Thyroid gland (tissue), 4 donors: ENCODE data around the gene TMEM81. TPM values are rescaled to one million over a fixed set of nuclear protein-coding genes. Genes with fewer than 3 reads are reported as not detected.

ENCODE experiments used
- DNase-seq, 2 donors: peaks; one replicate each; pipeline ENCODE4 v3.0.0-alpha.2; 2019
- H3K27ac ChIP-seq, 3 donors: fragments of 200-600 bp; sonication (generic); 1 replicate in 2 of 3; 2 replicates in 1 of 3; pipeline ENCODE4 v1.5.1; 2016 to 2019; ENCODE audit warnings: mild to moderate bottlenecking in 1 of 3, moderate library complexity in 1 of 3
- H3K27me3 ChIP-seq: fragments of 200-600 bp; sonication (generic); one replicate; pipeline ENCODE4 v1.5.1; 2019
- H3K36me3 ChIP-seq, 2 donors: fragments of 200-600 bp; sonication (generic); one replicate each; pipeline ENCODE4 v1.5.1; 2016 to 2019
- H3K4me1 ChIP-seq, 2 donors: fragments of 200-600 bp; sonication (generic); one replicate each; pipeline ENCODE4 v1.5.1; 2017 to 2019
- H3K4me3 ChIP-seq, 3 donors: fragments of 200-600 bp; sonication (generic); replicated peaks in 1 of 3; 1 replicate in 2 of 3; 2 replicates in 1 of 3; pipeline ENCODE4 v1.5.1; 2016; ENCODE audit warnings: mild to moderate bottlenecking in 1 of 3
- H3K9me3 ChIP-seq: fragments of 200-600 bp; sonication (generic); one replicate; pipeline ENCODE4 v1.5.1; 2017
- CTCF ChIP-seq, 6 experiments: fragments of 200-600 bp in 3 of 6; fragments of 450-650 bp in 3 of 6; sonication (generic) in 3 of 6; IDR thresholded peaks; one replicate each; pipeline ENCODE4 v1.5.1; 2016 to 2019; ENCODE audit warnings: antibody characterized with exemption in 6 of 6, mild to moderate bottlenecking in 2 of 6, inconsistent platforms in 1 of 6, moderate library complexity in 1 of 6
- POLR2A ChIP-seq, 2 donors: fragments of 450-650 bp; IDR thresholded peaks; one replicate each; pipeline ENCODE4 v1.6.1; 2017; ENCODE audit warnings: antibody characterized with exemption in 2 of 2, mild to moderate bottlenecking in 2 of 2, moderate library complexity in 1 of 2
- WGBS, 2 donors: methylation state at CpG; one replicate each; pipeline ENCODE4 v1.1.5; 2017; 5-methylcytosine and 5-hydroxymethylcytosine counted together
- intact Hi-C: fragments of 100-400 bp; cut with DNase I; formaldehyde crosslinking; loops from one replicate; pipeline ENCODE4 v1.15.1; 2023
- total RNA-seq, 4 donors: library from RNA; depleted of rRNA; stranded (reverse); fragments of >200 nt; gene quantifications; one replicate each; pipeline ENCODE4 v1.2.3, GENCODE V29; 2016

The TMEM81 gene
- total RNA-seq, 4 donors from 2014 or later = 0.59 to 3.9 (median 1.5) TPM

DNA sequence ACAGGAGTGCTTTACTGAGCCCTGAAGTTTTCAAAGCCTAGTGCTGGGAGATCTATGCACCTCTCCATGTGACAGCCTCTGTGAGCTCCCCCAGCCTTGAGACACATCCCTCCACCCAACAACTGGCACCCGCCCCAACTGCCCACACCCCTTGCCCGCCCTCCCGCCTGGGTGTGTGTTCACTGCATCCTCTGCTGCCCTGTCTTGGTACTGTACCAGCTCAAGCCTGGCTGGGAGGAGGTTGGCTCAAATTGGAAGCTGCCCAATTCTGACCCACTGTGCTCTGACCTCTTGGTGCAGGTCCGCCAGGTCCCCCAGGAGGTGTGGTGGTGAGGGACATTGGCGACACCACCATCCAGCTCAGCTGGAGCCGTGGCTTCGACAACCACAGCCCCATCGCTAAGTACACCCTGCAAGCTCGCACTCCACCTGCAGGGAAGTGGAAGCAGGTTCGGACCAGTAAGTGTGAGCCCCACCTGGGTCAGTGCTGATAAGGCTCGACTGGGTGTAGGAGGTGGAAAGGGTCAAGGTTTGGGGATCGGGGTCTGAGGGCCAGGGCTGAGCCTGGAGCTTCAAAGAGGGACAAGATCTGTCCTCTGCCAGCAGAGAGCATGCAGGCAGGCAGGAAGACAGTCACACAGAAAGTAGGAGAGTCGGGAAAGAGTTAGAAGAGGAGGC, 18.0 kb downstream of the TMEM81 start:
- Histone ChIP-seq H3K4me3 (no peak overlapping the region), H3K27ac (no peak overlapping the region), H3K9me3 (no peaks in the 10 kb centered on the region), H3K27me3 (no peaks in the 10 kb centered on the region), H3K4me1 (peaks cover 4 to 8% of the 10 kb centered on the region in 2 donors), H3K36me3 (no peaks in the 10 kb centered on the region)
- 58 to 72% methylated on average over 11 to 13 of the region's 13 CpGs for WGBS, 2 donors
- intact Hi-C loops = no loop called here
- DNase-seq = no peak
- TF ChIP-seq CTCF (IDR thresholded peaks at IDR 0.05) (no peak), POLR2A (IDR thresholded peaks at IDR 0.05) (no peak)

DNA sequence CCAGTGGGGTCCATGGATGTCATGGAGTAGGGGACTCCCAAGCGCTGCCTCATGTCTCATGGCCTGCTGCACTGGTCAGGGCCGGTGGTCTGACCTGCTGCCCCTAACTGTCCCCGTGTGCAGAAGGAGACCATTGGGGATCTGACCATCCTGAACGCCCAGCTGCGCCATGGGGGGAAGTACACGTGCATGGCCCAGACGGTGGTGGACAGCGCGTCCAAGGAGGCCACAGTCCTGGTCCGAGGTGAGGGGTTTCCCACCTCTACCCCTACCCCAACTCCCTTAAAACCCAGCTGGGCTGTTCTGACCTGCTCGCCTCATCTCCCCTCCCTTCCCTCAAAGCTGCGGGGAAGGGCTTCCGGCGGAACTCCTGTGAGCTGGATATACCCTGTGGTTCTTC, 18.6 kb downstream of the TMEM81 start:
- 84 to 87% methylated on average over 9 to 14 of the region's 14 CpGs for WGBS, 2 donors
- TF ChIP-seq POLR2A (IDR thresholded peaks at IDR 0.05) = no peak
- TF ChIP-seq CTCF (IDR thresholded peaks at IDR 0.05) = no peak
- Histone ChIP-seq H3K36me3 (no peaks in the 10 kb centered on the region), H3K4me1 (peaks cover 4 to 8% of the 10 kb centered on the region in 2 donors), H3K27ac (no peak overlapping the region), H3K27me3 (no peaks in the 10 kb centered on the region), H3K9me3 (no peaks in the 10 kb centered on the region), H3K4me3 (no peak overlapping the region)
- intact Hi-C loops = no loop called here
- DNase-seq = no peak

GRCh38 chr1:205064741-205065316, 19.4 kb downstream of the TMEM81 start:
- Histone ChIP-seq H3K36me3 (no peaks in the 10 kb centered on the region), H3K9me3 (no peaks in the 10 kb centered on the region), H3K4me1 (peaks cover 4 to 8% of the 10 kb centered on the region in 2 donors), H3K27ac (no peak overlapping the region), H3K27me3 (no peaks in the 10 kb centered on the region), H3K4me3 (no peak overlapping the region)
- TF ChIP-seq CTCF (IDR thresholded peaks at IDR 0.05) = no peak
- TF ChIP-seq POLR2A (IDR thresholded peaks at IDR 0.05) = no peak
- intact Hi-C loops = no loop called here
- DNase-seq = no peak
- WGBS, 2 donors = 91 to 93% methylated on average over 9 of the region's 9 CpGs

- peaks cover 4 to 8% of the 10 kb centered on the region in 2 donors for H3K4me1 ChIP-seq
- TF ChIP-seq POLR2A (IDR thresholded peaks at IDR 0.05) = no peak
- no peak for TF ChIP-seq CTCF (IDR thresholded peaks at IDR 0.05)
- intact Hi-C loops = no loop called here
- no peak for DNase-seq
- H3K27ac ChIP-seq = no peak overlapping the region
- H3K9me3 ChIP-seq = no peaks in the 10 kb centered on the region
- no peaks in the 10 kb centered on the region for H3K27me3 ChIP-seq
- 90% methylated on average over 11 of the region's 11 CpGs for WGBS, 2 donors
- no peaks in the 10 kb centered on the region for H3K36me3 ChIP-seq
- H3K4me3 ChIP-seq = no peak overlapping the region
Observed at GRCh38 chr1:205064301-205064700, 20.0 kb downstream of the TMEM81 start.

DNA sequence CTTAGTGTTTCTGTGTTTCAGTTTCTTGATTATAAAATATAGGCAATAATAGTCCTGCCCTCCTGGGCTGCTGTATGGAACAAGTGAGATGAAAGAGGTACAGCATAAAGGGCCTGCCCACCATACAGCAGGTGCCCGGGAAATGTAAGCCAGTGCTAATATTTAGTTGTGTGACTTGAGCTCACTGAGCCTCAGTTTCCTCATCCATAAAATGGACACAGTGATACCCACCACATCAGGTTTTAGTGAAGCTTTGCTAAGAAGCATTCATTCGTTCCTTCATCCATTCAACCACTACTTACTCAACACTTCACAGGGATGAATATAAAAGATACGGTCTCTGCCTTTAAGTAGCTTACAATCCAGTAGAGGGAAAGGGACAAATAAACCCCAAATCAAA, 21.4 kb downstream of the TMEM81 start:
- intact Hi-C loops = no loop called here
- Histone ChIP-seq H3K4me3 (no peak overlapping the region), H3K4me1 (peaks cover 4 to 8% of the 10 kb centered on the region in 2 donors), H3K36me3 (no peaks in the 10 kb centered on the region), H3K27me3 (no peaks in the 10 kb centered on the region), H3K27ac (no peak overlapping the region), H3K9me3 (no peaks in the 10 kb centered on the region)
- DNase-seq = no peak
- 93 to 97% methylated on average over 3 of the region's 3 CpGs for WGBS, 2 donors
- no peak for TF ChIP-seq CTCF (IDR thresholded peaks at IDR 0.05)
- TF ChIP-seq POLR2A (IDR thresholded peaks at IDR 0.05) = no peak
